GM18505 (cell line): ENCODE measurements around the gene TCN1.
"Not testable (repeated sequence)": the region's sequence is repeated elsewhere in the genome, so short reads cannot be mapped to it uniquely, and the experiment has no call there.

Experiments
- ATAC-seq: cut with Tn5 transposase; IDR thresholded peaks from one replicate; pipeline ENCODE4 v1.9.1; 2021; ENCODE audit not compliant: unreplicated experiment
- POLR2A ChIP-seq: IDR thresholded peaks from 4 replicates; pipeline ENCODE4 v1.6.1; 2011; ENCODE audit warnings: borderline replicate concordance; ENCODE audit not compliant: insufficient read depth, insufficient read length; ENCODE audit errors: extremely low read depth

TCN1 gene

DNA sequence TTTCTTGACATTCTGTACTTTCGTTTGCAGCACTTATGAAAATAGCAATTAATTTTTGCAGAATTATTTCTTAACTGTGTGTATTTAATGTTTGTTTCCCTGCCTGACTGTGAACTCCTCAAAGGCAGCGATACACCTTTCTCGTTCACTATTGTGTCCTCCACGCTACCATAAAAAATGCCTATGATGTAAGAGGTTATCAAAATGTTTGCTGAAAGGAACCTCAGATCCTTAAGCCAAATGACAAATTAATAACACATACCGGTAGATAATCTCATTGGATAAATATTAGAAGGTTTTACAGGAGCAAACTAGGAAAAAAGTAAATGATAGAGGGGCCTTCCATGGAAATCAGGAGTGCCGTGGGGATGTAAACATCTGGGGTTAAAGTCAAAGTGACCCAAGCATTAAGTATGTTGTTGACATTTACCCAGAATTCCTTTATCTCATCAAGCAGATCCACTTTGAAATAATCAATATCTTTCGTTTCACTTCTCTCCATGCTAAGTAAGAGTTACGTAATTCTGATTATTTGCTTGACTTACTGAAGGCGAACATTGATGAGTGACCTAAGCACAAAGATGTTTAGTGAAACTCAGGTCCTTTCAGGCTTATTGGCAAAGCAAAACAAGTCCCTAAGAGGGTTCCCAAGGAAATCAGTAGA, 9.7 kb upstream of the TCN1 start:
- ATAC-seq = no peak
- TF ChIP-seq POLR2A = no peak

DNA sequence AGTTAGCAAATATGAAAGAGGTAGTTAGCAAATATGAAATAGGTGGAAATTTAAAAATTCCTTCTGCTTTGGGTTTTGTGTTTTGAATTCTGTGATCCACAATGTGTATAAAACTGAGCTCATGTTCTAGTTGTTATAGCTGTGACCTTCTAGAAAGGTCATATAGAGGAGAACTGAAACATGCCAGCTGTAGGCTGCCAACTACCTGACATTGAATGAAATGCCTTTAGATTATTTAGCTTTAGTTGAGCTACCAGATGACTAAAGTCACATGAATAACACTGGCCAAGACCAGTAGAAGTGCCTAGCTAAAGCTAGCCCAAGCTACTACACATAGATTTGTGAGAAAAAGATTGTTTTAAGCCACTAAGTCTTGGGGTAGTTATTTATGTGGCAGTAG, 5.8 kb upstream of the TCN1 start:
- no peak for TF ChIP-seq POLR2A
- no peak for ATAC-seq

DNA sequence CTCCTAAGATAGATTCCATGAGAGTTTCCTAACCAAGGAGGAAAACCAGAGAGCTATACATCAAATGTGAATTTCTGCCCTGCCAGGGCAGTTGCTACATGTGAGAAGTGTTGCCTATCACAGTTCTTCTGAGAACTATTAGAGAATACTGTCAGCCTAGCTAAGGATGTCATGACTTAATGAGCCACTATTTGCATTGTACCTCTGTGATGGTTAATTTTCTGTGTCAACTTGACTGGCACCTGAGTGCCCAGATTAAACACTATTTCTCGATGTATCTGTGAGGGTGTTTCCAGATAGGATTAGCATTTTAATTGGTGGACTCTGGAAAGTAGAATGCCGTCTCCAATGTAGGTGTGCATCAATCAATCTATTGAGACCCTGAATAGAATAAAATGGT, 1.7 kb upstream of the TCN1 start:
- ATAC-seq = no peak
- no peak for TF ChIP-seq POLR2A

DNA sequence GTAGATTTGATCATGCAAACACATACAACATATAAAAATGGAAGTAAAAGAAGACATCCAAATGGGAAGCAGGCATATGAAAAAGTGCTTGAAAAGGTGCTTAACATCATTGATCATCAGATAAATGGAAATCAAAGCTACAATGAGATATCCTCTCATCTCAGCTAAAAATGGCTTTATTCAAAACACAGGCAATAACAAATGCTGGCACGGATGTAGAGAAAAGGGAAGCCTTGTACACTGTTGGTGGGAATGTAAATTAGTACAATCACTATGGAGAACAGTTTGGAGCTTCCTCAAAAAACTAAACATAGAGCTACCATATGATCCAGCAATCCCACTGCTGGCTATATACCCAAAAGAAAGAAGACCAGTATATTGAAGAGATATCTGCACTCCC, 549 bp upstream of the TCN1 start:
- no peak for ATAC-seq
- TF ChIP-seq POLR2A = no peak

DNA sequence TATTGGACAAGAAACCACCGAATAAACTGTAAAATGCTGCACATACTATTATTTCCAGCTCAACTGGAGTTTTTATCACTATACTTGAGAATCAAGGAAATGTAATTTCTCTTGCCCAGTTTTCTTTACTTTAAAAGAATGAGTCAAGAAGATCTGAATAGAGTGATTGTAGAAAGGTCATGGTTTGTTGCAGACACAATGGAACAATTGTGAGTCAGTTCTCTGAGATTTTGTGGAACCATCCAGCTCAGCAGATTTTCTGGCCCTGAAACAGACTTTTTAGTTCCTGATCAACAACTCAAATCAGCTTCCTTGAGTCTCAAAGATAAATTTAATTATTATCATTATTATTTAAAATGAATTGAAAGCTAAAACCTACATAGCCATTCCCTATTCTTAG, 1.3 kb downstream of the TCN1 start:
- ATAC-seq = no peak
- no peak for TF ChIP-seq POLR2A

DNA sequence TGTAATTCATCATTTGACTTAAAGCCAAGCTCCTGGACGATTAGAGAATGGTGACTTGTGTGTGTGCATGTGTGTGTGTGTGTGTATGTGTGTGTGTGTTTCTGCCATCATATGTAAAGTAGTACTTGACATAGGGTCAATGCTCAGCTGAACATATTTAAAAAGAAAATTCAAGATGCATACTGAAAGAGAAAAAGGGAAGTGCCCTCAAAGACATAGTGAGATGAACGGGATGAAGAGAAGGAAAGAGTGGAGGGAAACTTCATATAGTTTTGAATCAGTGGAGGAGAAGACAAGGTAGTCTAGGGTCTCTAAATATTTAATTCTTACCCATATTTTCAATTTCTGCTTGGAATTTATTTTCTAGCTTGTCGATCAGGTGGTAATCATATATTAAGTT, 4.0 kb downstream of the TCN1 start:
- no peak for ATAC-seq
- no peak for TF ChIP-seq POLR2A

DNA sequence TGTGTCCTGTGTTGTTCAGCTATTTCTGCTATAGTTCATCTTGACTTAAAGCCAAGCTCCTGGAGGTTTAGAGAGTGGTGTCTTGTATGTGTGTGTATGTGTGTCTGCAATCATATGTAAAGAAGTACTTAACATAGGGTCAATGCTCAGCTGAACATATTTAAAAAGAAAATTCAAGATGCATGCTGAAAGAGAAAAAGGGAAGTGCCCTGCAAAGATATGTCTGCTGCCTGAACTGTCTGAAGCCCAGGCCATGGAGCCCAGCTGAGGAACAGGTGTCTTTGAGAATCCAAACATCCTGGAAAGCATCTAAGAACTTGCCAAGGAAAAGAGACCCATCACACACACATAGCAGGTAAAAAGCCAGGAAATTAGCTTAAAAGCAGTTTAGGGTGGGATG, 6.6 kb downstream of the TCN1 start:
- ATAC-seq = no peak

DNA sequence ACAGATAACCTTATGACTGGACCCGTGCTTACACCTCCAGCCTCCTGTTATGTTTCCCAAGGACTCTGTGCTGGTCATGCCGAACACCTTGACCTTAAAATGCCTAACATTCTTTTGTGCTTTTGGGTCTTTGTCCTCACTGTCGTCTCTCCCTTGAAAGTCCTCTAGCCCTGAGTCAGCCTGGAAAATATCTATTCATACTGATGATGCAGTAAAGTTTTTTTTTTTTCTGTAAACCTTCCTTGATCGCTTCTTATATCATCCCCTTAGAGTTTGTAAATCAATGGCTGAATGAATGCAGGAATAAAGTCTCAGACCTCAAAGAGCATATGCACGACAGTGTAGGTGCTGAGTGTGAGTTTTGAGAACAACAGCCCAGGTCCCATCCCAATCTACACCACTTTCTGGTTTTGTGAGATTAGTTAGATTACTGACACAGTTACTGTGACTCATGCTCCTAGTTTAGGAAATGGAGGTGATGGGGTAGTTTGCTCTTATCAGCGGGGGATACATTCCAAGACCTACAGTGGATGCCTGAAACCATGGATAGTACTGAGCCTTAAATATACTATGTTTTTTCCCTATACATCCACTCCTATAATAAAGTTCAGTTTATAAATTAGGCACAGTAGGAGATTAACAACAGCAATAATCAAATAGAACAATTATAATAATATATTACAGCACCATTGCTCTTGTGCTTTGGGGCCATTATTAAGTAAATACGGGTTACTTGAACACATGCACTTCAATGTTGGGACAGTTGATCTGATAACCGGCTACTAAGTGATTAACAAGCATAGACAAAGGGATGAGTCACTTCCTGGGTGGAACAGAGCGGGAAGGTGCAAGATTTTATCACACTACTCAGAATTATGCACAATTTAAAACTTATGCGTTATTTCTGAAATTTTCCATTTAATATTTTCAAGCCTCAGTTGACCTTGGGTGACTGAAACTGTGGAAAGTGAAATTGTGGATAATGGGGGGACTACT, 8.6 kb downstream of the TCN1 start:
- TF ChIP-seq POLR2A = no peak
- ATAC-seq = no peak

More for the DNA sequence above, 6.6 kb downstream of the TCN1 start:
- TF ChIP-seq POLR2A = no peak

DNA sequence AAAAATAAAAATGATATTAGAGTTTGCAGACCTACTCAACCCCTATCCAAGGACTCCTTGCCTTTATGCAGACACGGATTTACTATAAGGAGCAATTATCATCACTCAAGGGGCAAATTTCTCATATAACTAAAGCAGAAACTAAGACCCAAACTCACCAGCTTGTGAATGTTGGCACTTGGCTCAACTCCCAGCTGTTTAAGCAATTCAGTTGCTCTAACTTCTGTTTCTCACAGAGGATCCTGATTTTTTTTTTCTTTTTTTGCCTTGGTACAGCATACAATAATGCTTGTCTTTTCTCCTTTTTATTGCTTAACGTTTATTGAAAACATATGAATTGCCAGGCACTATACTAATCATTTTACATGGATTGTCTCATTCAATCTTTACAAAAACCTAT, 11.4 kb downstream of the TCN1 start:
- ATAC-seq = no peak
- TF ChIP-seq POLR2A = no peak

DNA sequence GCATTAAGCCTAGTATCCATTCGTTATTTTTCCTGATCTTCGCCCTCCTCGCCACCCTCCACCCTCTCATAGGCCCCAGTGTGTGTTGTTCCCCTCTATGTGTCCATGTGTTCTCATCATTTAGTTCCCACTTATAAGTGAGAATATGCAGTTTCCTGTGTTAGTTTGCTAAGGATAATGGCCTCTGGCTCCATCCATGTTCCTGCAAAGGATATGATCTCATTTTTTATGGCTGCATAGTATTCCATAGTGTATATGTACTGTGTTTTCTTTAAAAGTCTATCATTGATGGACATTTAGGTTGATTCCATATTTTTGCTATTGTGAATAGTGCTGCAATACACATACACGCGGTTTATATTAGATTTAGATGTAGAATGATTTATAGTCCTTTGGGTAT, 14.9 kb downstream of the TCN1 start:
- not testable (repeated sequence) for ATAC-seq

DNA sequence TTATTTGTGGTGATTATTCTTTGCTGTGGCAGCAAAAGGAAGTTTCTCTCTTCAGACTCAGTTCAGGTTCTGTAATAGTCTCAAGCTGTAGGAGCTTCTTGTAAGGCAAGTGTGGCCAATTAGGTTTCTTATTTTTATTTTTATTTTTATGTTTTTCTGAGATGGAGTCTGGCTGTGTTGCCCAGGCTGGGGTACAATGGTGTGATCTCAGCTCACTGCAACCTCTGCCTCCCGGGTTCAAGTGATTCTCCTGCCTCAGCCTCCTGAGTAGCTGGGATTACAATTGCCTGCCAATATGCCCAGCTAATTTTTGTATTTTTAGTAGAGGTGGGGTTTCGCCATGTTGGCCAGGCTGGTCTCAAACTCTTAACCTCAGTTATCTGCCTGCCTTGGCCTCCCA, 16.7 kb downstream of the TCN1 start:
- not testable (repeated sequence) for ATAC-seq

DNA sequence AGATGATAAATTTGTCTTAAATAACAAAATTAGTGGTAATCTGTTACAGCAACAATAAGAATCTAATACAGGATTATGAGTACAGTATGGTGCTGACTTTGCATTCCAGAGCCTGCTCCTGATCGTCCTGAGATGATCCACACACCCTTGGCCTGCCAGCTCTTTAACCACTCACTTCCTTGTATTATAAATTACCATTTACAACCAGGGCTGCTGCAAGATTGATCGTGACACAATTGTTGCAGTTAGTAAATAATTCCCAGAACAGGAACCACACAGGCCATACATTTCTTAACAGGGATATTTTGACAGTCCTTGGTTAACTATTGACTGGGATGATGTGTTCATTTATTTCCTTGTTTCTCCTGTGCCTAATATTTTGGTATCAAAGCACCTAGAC, 17.2 kb downstream of the TCN1 start:
- no peak for TF ChIP-seq POLR2A
- ATAC-seq = no peak

DNA sequence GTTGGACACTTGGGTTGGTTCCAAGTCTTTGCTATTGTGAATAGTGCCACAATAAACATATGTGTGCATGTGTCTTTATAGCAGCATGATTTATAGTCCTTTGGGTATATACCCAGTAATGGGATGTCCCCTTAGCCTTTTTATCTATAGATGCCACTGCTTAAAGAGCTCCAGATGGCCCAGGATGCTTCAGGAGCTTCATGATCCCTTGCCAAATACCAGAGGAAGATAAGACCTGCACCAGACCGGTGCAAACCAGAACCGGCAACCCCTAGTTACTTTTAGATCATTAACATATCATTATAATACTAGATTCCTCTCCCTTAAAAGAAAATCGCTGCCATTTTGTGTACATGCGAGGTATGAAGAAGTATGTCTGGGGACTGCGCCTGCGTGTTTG, 17.8 kb downstream of the TCN1 start:
- not testable (repeated sequence) for ATAC-seq

DNA sequence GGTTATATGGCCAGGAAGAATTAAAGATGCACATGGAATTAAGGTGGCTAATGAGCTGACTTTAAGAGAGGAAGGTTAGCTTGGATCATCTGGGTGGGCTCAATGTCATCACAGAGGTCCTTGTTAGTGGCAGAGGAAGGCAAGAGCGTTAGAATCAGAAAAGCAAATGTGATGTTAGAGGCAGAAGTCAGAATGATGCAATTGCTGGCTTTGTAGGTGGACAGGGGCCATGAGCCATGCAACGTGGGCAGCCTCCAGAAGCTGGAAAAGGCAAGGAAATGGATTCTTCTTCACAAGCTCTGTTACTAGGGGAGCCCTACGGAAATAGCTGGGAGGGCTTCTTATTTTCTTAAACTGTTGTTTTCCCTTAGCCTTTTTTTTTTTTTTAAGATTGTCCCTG, 18.7 kb downstream of the TCN1 start:
- TF ChIP-seq POLR2A = no peak
- no peak for ATAC-seq
